Hematopoietic multipotent progenitor cell treated with erythropoietin and hydrocortisone succinate and interleukin-3 and kit ligand, for 8 days (in vitro differentiated cells): ENCODE measurements around the gene RBP3.
"Not testable (repeated sequence)": the region's sequence is repeated elsewhere in the genome, so short reads cannot be mapped to it uniquely, and the experiment has no call there.

Experiments used
- DNase-seq: peaks from one replicate; pipeline ENCODE4 v3.0.0-alpha.2; 2015

The RBP3 gene

DNA sequence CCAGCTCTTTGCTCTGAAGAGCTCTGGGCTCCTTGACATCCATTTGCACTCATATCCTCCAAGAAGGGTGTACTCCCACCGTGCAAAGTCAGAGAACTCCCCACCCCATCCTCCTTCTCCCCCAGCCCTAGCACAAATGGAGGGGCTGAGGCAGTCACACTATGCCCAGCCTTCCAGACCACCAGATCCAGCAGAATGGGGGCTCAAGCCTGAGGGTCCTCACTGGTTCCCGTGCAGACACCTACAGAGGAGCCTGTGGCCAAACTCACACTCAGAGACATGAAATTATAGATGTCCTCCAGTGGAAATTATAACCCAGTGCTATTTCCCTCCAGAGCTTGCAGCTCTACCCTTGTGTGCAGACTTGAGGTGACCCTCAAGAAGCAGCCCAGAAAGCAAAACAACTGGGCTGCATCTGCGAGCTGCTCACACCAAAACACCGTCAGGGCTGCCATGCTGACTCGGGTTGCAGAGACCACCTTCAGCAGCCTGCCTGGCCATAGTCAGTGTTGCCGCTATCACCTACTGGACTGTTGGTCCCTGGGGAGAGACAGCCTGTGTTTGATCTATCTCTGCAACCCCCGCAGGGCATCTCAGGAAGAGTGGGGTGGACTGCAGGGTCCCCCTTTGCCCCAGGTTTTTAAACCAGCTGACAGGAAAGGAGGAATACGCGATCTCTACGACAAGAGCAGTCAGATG is 28.5 kb downstream of the RBP3 start:
- DNase-seq = no peak

DNA sequence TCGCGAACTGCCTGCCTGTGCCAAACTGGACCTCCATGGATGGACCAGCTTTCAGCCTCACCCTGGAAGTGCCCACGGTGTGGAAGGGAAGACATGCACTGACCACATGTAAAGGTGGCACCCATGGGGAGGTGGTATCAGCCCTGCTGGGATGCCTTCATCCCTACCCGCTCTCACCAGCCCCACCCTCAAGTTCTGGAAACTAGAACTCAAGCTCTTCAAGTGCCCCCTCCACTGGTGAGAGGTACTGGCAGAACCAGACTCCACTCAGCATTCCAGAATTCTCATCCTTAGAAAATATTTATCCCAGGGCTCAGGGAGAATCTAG is 30.0 kb downstream of the RBP3 start:
- no peak for DNase-seq

DNA sequence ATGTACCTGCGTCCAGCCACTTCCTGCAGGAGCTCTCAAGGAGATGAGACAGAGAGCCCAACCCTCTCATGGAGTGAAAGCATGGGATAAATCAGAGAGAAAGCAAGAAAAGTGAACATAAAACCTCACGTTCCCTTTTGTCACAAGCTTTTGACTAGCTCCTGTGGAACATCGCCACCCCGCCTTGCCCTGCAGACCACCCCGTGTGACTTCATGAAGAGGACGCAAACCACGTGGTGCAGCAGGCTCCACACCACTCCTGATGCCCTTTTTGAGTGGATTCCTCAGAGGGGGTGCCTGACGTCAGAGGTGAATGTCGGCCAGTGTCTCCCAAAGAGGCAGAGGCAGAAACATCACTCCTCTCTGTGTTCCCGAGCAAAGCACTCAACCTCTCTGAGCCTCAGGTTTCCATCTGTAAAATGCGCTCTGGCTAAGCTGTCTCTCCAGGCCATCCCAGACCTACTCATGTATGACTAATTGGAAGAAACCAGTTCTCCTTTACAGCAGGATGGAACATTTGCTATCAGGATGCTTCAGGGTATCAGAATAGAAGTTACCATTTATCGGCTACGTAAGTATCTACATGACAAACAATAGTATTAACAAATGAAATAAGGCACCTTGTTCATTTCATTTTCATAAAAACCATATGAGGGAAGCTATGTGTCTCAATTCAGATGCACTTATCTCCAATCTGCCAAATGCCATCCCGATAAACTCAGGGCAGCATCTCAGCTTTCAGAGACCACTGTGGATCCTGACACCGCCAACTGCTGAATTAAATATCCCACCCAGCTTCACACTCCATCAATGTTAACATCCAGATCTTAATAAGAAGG is 30.7 kb downstream of the RBP3 start:
- no peak for DNase-seq

DNA sequence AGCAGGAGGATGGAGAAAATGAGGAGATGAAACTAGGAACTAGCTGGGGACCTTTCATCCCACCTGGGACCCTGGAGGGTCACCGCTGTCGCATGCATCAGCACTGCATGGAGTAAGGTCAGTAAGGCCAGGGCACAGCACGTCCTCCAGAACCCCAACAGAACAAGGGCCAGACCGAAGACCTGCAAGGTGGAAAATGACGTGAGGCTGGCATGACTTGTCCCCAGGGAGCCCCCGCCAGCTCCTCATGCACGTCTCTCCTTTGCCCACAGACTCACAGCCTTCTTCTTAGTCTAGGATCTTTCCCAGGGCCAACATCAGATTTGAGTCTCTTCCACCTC is 31.3 kb downstream of the RBP3 start:
- DNase-seq = no peak

DNA sequence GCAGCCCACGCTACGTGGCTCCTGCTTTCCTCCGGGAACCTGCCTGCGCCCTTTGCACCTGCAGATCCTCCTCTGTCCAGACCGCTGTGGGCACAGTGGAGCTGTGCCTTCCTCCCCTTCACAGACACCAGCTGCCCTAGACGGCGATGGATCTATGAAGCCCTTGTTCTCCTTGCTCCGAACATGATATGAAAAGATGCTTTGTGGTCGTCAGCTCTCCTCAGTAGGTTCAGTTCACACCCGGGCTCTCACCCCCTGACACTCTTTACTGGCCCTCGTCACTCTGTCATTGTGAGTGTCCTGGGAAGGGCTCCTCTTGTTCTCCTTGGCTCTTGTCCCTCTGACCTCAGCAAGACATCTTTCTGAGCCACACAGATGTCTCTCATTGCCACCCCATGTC is 31.7 kb downstream of the RBP3 start:
- no peak for DNase-seq

DNA sequence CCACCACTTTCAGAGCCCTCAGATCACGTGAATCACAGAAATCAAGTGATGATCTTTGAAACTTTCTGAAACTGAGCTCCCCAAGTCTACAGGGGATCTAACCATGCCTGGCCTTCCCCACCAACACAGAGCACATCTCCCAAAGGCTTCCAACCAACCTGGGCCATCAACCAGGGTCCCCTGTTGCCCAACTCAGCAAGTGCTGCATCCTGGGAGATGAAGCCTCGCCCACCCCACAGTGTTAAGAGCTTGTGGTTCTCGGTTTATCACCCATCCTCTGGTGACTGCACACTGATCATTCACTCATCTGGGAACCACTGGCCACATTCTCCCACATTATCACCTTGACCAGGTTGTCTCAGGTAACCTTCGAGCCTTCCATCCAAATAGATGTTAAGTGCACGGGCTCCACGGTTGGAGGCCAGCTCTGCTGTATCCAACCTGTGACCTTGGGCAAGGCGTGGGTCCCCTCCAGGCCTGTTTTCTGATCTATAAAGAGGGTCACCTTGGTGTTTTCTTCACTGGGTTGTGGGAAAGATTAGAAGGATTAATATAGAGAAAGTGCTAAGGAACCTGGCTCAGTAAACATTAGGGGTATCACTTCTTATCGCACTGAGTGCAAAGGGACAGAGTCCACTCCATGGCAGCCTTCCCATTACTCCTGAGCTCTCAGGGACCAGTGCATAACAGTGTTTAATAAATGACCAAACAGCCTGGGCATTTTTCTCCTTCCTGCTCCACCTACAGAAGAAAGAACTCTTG is 32.4 kb downstream of the RBP3 start:
- DNase-seq = no peak

DNA sequence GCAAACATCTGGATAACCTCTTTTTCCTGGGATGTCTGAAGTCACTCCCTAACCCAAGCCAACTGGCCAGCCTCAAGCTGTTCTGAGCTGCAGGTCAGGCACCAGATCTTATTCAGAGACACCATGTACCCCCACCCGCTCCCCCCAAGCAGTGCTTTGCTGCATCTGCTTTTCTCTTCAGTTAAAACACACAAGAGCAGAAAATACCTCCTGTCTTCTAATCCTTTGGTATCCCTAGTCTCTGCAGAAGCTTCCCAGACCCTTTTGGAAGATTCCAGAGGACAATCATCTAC is 32.9 kb downstream of the RBP3 start:
- no peak for DNase-seq

DNA sequence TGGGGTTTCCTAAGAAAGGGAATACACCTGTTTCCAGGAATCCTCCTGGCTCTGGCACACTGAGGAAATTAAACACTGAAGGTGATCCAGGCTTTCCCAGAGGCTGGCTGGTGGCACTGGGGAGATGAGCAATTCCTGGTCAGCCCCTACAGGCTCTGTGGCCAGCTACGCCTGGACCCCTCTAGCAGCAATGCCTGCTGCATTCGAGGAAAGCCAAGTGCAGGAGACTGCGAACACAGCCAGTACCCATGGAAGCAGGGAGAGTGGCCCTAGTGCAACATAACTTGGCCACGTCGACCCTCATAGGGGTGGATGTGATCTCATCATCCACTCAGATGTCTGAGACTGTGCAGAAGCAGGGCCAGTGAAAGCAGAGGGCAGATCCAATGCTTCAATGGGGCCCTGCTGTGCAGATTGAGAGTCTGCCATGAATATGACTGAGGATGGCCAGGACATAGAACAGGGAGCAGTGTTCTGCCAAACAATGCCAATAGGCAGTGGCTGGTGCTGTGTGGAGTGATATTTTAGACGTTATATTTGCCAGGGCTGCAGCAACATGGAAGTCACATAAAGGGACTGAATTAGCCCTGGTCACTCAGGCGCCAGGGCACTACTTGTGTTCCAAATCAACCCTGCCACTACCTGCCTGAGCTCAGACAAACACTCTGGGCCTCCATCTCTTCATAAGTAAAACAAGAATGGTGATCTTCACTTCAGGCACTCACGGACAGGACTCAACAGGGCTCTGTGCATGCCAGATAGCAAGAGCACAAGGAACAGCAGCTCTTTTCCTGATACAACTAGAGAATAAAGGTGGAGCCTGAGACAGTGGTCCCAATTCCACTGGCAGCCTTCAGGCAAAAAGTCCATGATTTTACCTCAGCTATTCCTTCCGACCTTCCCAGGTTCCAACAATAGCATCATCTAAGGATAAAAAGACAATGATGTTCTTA is 33.5 kb downstream of the RBP3 start:
- no peak for DNase-seq

DNA sequence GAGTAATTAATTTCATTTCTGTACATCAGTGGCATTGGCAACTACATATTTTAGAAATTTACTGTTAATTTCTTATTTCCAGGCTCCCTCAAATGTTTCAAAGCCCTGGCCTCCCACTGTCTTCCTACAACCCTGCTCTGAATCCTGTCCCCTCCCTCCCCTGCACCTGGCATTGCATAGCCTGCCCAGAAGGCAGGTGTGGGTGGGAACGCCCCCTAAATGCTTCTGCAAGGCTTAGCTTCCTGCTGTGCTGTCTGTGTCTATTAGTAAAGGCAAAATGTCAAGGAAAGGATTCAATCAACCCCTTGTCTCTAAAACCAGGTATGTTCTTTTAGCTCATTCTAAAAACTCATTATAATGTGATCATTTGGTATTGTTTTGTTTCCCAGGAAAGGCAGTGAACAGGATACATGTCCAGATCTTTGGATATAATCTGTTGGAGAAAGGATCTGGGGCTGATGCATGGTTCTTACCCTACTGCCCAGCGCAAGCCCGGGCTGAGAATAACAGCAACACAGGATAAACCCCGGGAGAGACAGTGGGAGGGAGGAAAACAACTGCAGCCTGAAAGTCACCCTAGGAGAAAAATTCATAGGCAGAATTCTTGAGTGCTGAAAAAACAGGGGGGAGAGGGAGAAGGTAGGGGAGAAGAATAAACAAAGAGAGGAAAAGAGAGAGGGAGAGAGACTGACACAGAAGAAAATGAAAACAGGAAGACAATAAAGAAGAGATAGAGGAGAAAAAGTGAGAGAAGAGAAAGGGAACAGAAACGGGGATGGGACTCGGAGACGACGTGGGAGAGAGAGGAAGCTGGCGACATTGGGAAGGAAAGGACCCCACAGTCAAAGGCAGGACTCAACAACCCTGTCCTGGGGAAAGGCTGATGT is 35.3 kb downstream of the RBP3 start:
- DNase-seq = no peak

DNA sequence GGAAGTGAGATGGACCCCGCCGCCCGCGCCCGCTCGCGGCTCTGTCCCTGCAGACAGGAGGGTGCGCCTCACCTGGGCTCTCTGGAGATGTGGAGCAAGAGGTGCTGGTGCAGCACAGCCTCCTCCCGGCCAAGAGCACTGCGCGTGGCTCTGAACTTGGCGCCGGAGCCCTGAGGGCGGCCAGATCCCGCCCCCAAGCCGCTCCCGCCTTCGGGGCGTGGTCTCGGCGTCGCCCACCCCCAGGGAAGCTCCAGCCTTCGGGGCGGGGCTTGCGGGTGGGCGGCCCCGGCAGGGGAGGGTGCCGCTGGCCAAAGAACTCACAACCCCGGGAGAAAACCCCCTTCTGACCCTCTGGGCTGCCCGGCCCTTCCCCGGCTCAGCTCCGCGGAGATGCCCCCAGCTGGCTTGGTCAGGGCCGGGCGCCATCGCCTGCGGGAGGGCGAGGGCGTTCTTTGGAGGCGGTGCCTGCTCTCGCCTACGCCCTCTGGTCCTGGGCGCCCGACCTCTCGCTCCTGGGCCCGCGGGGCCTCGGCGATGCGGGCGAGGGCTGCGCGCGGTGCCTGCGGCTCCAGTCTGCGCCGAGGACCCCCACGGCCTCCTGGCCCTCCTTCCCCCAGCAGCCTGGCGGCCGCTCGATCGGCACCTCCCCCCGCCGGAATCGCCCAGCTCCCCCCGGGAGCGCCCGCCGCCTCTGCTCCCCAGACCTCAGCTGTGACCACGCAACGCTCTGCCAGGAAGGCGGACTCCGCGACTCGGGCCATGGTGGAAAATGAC is 36.2 kb downstream of the RBP3 start, which contains the start of gene ZNF488:
Gene ZNF488 (minus strand): TSS at position 146 of the 774 bp plus-strand sequence. CDS start 15,464 bp downstream, outside the sequence.
- peak; percentile 73 for DNase-seq

DNA sequence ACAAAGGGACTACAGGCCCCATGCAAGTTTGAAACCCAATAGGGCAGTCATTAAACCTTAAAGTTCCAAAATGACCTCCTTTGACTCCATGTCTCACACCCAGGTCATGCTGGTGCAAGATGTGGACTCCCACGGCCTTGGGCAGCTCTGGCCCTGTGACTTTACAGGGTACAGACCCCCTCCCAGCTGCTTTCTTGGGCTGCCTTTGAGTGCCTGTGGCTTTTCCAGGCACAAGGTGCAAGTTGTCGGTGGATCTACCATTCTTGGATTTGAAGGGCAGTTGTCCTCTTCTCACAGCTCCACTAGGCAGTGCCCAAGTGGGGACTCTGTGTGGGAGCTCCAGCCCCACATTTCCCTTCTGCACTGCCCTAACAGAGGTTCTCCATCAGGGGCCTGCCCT is 37.9 kb downstream of the RBP3 start:
- not testable (repeated sequence) for DNase-seq

DNA sequence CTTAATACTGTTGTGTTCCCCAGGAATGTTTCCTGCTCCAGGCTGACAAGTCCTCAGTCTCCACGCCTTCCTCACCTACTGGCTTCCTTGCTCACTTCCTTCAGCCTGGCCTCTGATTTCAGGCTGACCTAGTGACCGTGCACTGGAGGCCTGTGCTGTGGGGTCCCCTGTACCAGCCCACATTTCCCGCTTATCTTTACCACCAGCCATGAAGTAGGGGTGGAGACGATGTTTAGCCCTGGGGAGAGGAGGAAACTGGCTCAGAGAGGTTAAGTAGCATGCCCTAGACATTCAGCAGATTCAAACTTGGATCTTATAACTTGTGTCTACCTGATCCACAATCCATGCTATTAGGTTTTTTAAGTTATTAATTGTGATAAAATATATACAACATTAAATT is 40.7 kb downstream of the RBP3 start:
- no peak for DNase-seq

DNA sequence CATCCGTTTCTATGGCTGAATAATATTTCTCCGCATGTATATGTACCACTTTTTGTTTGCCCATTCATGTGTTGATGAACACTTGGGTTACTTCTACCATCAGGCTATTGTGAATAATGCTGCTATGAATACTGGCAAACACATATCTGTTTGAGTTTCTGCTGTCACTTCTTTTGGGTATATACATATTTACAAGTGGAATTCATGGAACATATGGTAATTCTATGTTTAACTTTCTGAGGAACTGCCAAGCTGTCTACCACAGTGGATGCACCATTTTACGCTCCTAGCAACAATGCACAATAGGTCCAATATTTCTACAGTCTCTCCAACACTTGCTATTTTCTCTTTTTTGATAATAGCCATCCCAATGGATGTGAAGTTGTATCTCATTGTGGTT is 41.5 kb downstream of the RBP3 start:
- no peak for DNase-seq

DNA sequence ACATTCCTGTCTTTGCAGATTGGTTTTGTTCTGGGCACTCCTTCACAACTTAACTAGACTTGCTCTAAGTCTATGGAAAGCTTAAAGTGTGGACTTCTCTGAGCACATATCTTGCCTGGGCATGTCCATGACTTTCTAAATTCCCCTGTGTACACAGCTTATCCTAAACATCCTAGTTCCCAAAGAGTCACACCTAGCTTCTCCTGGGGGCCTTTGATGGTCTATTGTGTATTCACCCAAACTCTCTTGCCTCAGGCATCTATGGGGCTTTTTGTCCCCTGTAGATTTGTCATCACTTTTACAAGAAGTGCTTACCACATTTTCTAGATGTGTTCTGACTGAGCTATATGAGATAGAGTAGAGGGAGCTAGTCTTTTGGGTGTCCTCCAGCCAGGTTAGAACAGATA is 48.2 kb downstream of the RBP3 start:
- no peak for DNase-seq

DNA sequence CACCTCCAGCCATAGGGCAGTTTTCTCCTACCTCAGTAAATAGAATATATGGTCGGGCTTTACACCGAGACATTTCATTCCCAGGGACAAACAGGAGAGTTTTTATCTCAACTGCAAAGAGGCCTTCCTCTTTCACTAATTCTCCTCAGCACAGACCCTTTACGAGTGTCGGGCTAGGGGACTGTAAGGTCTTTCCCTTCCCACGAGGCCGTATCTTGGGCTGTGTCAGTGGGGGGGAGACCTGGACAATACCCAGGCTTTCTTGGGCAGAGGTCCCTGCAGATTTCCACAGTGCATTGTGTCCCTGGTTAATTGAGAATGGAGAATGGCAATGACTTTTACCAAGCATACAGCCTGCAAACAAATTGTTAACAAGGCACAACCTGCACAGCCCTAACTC is 49.1 kb downstream of the RBP3 start:
- DNase-seq = no peak

DNA sequence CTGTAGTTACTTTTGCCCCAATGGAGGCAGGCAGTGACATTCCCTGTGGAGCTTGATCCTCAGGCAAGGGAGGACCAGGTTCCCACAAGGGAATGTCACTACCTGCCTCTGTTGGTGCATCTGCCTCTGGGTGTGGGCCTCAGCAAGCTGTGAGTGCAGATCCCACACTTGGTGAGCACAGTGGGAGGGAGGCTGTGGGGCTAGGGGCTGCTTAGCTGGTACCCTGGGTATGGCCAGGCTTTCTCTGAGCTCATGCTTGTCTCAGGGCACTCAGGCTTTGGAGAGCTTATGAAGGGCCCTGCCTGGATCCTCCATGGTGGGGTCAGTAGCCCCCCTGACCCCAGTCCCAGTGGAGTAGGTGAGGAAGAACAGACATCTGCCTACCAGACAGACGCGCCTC is 52.1 kb downstream of the RBP3 start:
- no peak for DNase-seq

DNA sequence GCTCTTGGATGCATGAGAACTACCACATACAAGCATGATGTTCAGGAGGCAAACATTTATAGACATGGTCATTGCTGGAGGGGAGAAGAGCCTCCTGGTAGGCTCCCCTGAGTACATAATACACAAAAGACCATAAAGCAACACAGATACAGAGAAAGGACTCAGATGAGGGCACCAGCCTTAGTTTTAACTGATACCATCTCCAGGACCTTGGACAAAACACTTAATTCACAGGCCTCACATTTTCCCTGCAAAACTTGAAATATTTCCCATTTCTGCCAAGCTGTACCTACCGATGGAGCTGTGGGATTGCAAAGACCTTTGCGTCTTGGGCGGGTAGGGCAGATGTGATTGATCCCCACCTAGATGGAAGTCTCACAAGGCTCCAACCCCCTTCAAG is 52.6 kb downstream of the RBP3 start:
- no peak for DNase-seq

DNA sequence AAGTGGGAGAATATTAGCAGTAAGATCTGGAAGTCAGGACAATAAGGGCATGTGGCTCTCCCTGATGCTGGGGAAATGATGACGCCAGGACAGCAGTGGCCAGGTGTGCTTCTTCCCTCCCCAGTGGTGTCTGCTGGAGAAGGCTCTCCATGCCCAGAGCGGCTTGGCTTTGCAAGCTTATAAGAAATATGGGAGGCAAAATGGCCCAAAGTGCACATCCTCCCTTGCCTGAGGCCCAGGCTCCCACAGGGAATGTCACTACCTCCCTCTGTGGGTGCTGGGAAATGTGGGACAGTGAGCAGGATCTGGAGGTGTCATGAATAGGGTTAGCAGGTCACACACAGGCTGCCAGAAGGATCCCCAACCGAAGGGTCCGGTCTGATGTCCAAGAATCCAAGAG is 53.0 kb downstream of the RBP3 start:
- no peak for DNase-seq

DNA sequence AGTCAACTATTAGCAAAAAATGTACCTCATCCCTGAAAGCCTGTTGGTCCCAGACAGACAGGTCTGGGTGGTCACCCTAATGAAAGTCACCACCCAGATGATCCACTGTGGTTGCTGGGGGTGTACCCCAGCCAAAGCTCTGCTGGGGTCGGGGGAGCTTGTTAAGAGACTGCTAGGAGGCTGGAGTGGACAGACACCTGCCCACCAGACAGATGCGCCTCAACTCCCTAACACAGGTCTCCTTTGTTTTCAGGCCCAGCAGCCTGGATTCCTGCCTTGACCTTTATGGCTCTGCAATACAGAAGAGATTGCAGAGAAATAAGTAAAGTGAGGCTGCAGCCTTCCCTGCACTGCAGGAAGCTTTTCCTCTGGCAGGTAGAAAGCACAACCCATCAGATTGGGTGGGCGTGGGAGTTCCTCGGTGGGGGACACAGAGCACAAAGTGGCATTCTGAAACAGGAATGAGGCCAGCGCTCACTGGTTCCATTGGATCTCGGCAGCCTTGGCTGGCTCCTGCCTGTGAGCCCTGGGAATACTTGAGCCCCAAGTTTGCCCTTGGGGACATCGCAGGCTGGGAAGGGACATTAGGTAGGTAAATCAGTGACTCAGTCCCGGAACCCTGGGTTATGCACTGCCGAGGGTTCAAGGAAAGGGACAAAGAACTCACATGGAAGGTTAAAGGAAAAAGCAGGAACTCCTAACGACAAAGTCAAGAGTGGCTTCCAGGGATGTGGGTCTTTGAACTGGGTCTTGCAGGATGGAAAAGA is 53.9 kb downstream of the RBP3 start:
- no peak for DNase-seq

DNA sequence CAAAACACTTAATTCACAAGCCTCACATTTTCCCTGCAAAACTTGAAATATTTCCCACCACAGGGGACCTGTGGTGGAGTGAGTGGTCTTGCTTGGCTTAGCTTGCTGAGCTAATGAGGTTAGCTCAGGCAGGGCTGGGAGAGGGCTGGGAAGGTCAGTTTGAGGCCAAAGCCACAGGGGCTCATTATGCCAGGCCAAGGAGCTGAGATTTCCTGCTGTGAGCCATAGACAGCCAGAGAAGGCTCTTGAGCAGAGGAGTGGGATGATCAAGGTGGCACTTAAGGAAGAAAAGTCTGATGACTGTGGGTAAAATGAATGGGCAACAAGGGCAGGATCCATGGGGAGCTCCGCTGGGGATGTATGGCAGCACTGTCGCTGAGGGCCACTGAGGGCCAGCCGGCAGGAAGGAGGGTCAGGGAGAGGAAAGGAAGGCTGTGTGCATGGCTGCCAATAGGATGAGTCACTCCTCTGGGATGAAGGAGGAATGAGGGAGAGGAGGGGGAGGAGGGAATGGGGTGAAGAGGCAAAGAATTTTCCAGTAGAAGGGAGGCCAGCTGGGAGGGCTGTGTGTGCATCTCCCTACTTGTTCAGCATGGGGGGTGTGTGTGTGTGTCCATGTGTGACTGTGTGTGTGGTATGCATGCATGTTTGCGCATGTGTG is 54.6 kb downstream of the RBP3 start:
- DNase-seq = no peak
